ENCODE data around the gene MCU.
A peak's percentile ranks its signal among the peaks of the same experiment; 100 is the strongest.
"Not testable (repeated sequence)": the region's sequence is repeated elsewhere in the genome, so short reads cannot be mapped to it uniquely, and the experiment has no call there.

MCU gene

DNA sequence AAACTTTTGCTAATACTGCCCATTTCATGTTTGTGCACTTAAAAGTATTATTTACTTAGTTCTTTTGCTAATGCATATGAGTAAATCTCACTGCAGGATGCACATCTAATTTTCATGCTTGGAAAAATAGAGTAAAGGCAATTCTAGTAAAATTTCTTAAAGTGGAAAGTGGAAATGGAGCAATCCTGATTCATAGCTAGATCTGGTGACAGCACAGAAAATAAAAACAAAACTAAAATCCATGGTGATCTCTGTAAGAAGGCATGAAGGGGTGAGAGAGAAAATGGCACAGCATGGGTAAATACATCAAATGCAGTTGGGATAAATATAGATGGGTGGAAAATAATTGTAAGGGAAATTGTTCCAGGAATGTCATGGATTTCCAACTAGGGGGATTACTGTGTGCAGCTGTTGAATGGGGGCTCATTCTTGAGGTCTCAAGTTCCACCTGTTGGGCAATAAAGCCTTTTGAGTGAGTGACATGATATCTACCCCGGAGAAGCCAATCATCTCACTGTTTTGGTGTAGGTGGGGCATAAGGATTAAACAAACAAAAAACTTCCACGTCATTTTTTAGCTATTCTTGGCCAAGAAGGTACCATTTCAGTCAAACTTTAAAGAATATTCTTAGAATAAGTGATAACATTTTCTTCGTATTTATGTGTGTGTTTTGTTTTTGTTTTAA lies 1.7 kb upstream of the MCU start:
- DNase-seq (ENCODE audit: insufficient read length) (no peak), FAIRE-seq (no peak)
- no peak for TF ChIP-seq POLR2AphosphoS5 (IDR thresholded peaks at IDR 0.05; ENCODE audit: low read depth, low read length)
- TF ChIP-seq TAF1 (IDR thresholded peaks at IDR 0.05; ENCODE audit: borderline replicate concordance, low read depth, low read length), result no peak
- no peak for TF ChIP-seq POLR2A (IDR thresholded peaks at IDR 0.05; ENCODE audit: low read depth, low read length)

GRCh38 chr10:72691470-72691862 lies 477 bp upstream of the MCU start:
- no peak for FAIRE-seq
- no peak for TF ChIP-seq TAF1 (IDR thresholded peaks at IDR 0.05; ENCODE audit: borderline replicate concordance, low read depth, low read length)
- TF ChIP-seq POLR2AphosphoS5 (IDR thresholded peaks at IDR 0.05; ENCODE audit: low read depth, low read length), result no peak
- TF ChIP-seq POLR2A (IDR thresholded peaks at IDR 0.05; ENCODE audit: low read depth, low read length), result no peak
- no peak for DNase-seq (ENCODE audit: insufficient read length)

GRCh38 chr10:72692744-72692993 lies 726 bp downstream of the MCU start:
- TF ChIP-seq POLR2A (IDR thresholded peaks at IDR 0.05; ENCODE audit: low read depth, low read length) (no peak), POLR2AphosphoS5 (IDR thresholded peaks at IDR 0.05; ENCODE audit: low read depth, low read length) (no peak), TAF1 (IDR thresholded peaks at IDR 0.05; ENCODE audit: borderline replicate concordance, low read depth, low read length) (no peak)
- DNase-seq (ENCODE audit: insufficient read length), result no peak
- FAIRE-seq, result no peak

DNA sequence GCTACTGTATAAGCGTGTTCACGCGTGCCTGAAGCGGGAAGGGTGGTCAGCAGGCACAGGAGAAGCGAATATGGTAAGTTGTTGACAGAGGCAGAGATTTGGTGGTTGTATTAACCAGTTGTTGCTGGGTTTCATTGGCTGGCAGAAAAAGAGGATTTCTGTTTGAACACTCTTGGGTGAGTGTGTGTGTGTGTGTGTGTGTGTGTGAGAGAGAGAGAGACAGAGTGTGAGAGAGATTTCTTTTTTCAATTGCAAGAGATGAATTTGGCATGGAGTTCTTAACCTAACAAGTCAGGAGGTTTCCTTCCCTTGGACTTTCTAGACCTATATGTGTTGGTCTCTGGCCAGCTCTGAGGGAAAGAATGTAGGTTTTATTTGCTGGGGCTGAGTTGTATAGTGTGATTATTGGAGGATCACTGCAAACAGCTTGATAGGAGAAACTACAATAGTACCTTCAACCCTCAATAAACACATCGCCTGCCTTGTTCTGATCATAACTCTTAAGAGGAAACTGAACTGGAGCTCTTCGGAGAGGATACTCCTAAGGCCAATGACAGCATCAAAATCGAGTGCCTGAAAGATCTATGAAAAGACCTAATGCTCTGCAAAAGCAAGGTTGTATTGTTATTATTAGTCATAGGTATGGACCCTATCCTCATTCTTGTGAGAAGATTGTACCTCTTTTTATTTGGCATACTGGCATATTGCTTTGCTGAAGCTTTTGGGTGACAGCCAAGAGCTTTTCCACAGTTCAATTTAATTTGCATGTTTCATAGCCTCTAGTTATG lies 1.2 kb downstream of the MCU start:
- FAIRE-seq, result peak; percentile 78
- no peak for DNase-seq (ENCODE audit: insufficient read length)
- no peak for TF ChIP-seq POLR2AphosphoS5 (IDR thresholded peaks at IDR 0.05; ENCODE audit: low read depth, low read length)
- TF ChIP-seq TAF1 (IDR thresholded peaks at IDR 0.05; ENCODE audit: borderline replicate concordance, low read depth, low read length), result no peak
- no peak for TF ChIP-seq POLR2A (IDR thresholded peaks at IDR 0.05; ENCODE audit: low read depth, low read length)

DNA sequence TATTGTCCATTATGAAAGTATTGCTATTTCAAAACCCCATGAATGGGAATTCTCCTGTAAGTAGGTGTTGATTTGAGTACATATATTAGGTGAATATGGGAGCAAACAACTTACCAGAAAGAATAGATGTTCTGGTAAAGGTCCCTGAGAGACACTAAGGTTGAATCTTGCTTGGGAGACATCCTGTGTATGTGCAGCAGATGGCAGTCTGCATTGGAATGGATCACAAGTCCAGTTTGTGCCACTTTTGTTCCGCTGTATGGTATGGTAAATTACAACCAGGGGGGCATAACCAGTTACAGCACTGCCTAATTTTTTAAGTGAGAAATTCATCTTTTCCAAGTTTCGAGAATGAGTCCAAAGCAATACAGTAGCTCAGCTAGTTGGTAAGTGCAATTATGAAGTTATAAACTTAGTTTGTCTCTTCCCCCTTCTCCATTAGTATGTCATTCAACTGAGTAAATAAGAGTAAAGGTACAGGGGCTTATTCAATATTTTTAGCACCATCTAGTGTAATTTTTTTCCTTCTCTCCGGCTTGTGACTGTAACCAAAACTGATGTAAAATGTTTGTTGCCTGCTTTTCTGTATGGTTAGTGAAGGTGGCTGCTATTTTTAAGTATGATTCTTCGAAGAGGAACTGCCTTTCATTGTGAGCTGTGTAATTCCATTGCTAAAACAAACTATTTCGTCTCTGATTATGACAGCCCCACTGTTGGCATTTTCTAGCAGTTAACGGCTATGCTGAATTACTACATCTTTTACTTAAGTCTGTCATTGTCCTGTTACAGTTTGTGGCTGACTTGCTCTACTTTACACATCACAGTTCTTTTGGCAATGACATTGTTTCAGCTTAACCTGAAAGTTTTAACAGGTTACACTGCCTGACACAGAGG lies 2.8 kb downstream of the MCU start:
- no peak for TF ChIP-seq POLR2AphosphoS5 (IDR thresholded peaks at IDR 0.05; ENCODE audit: low read depth, low read length)
- TF ChIP-seq POLR2A (IDR thresholded peaks at IDR 0.05; ENCODE audit: low read depth, low read length), result no peak
- DNase-seq (ENCODE audit: insufficient read length) (no peak), FAIRE-seq (peak; percentile 69)

- TF ChIP-seq POLR2AphosphoS5 (IDR thresholded peaks at IDR 0.05; ENCODE audit: low read depth, low read length) (no peak), TAF1 (IDR thresholded peaks at IDR 0.05; ENCODE audit: borderline replicate concordance, low read depth, low read length) (no peak), POLR2A (IDR thresholded peaks at IDR 0.05; ENCODE audit: low read depth, low read length) (no peak)
- FAIRE-seq, result no peak
- DNase-seq (ENCODE audit: insufficient read length), result no peak
Measured at GRCh38 chr10:72695496-72695895, 3.6 kb downstream of the MCU start.

- FAIRE-seq, result no peak
- DNase-seq (ENCODE audit: insufficient read length), result no peak
- TF ChIP-seq TAF1 (IDR thresholded peaks at IDR 0.05; ENCODE audit: borderline replicate concordance, low read depth, low read length) (no peak), POLR2AphosphoS5 (IDR thresholded peaks at IDR 0.05; ENCODE audit: low read depth, low read length) (no peak), POLR2A (IDR thresholded peaks at IDR 0.05; ENCODE audit: low read depth, low read length) (no peak)
Measured at GRCh38 chr10:72697716-72698115, 5.8 kb downstream of the MCU start.

- FAIRE-seq; DNase-seq (ENCODE audit: insufficient read length): not testable (repeated sequence)
Measured at GRCh38 chr10:72702465-72702864, 10.5 kb downstream of the MCU start.

DNA sequence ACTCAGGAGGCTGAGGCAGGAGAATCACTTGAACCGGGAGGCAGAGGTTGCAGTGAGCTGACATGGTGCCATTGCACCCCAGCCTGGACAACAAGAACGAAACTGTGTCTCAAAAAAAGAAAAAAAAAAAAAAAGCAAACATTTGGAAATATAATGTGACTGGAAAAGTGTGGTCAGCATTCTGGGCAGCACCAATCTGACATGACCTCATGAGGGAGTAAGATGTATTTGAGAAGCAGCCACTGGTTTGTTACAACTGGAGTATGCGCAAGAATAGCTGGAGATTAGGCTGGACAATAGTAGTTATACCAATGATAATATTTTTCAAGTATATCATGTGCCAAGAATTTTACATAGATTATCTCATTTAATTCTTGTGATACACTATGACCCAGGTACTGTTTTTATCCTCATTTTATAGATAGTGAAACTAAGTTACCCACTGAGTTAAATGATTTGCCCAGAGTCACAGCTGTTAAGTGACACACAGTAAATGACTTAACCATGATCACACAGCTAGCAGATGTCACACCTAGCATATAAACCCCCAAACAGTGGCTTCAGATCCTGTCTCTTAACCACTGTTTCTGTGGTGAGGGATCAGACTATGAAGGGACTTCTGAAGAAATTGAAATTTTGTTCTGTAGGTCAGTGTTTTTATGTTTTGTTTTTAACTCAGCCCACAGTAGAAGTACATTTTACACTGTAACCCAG lies 11.1 kb downstream of the MCU start:
- DNase-seq (ENCODE audit: insufficient read length) (no peak), FAIRE-seq (no peak)
- TF ChIP-seq POLR2AphosphoS5 (IDR thresholded peaks at IDR 0.05; ENCODE audit: low read depth, low read length) (no peak), TAF1 (IDR thresholded peaks at IDR 0.05; ENCODE audit: borderline replicate concordance, low read depth, low read length) (no peak), POLR2A (IDR thresholded peaks at IDR 0.05; ENCODE audit: low read depth, low read length) (no peak)

DNA sequence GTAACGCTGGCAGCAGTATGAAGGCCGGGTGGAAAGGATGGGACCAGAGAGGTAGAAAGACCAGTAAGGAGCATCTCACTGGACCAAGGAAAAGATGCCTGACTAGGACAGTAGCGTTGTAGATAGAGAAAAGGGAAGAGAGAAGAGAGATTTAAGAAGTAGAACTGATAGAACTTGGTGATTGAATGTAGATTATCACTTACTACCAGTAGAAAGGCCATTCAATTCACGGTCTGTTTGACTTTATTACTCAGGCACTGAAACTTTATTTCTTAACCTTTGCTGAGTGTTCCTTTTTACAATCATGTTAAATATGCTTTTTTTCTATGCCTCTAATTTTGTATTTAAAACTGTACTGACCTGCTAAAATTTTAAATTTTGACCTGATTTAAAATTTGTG lies 12.2 kb downstream of the MCU start:
- TF ChIP-seq TAF1 (IDR thresholded peaks at IDR 0.05; ENCODE audit: borderline replicate concordance, low read depth, low read length) (no peak), POLR2A (IDR thresholded peaks at IDR 0.05; ENCODE audit: low read depth, low read length) (no peak), POLR2AphosphoS5 (IDR thresholded peaks at IDR 0.05; ENCODE audit: low read depth, low read length) (no peak)
- DNase-seq (ENCODE audit: insufficient read length), result no peak
- no peak for FAIRE-seq

- no peak for TF ChIP-seq TAF1 (IDR thresholded peaks at IDR 0.05; ENCODE audit: borderline replicate concordance, low read depth, low read length)
- TF ChIP-seq POLR2AphosphoS5 (IDR thresholded peaks at IDR 0.05; ENCODE audit: low read depth, low read length), result no peak
- no peak for TF ChIP-seq POLR2A (IDR thresholded peaks at IDR 0.05; ENCODE audit: low read depth, low read length)
- no peak for FAIRE-seq
- no peak for DNase-seq (ENCODE audit: insufficient read length)
Measured at GRCh38 chr10:72709041-72709440, 17.1 kb downstream of the MCU start.

All from GM12892 (cell line).